Activated CD4-positive, CD25-positive, alpha-beta regulatory T cell (primary cell): ENCODE measurements around the gene LMNA.
"Not testable (repeated sequence)": the region's sequence is repeated elsewhere in the genome, so short reads cannot be mapped to it uniquely, and the experiment has no call there.

Source experiments
- DNase-seq, 4 experiments: peaks; one replicate each; lab custom pipeline; 2025; lab: John Stamatoyannopoulos, UW

Gene LMNA

DNA sequence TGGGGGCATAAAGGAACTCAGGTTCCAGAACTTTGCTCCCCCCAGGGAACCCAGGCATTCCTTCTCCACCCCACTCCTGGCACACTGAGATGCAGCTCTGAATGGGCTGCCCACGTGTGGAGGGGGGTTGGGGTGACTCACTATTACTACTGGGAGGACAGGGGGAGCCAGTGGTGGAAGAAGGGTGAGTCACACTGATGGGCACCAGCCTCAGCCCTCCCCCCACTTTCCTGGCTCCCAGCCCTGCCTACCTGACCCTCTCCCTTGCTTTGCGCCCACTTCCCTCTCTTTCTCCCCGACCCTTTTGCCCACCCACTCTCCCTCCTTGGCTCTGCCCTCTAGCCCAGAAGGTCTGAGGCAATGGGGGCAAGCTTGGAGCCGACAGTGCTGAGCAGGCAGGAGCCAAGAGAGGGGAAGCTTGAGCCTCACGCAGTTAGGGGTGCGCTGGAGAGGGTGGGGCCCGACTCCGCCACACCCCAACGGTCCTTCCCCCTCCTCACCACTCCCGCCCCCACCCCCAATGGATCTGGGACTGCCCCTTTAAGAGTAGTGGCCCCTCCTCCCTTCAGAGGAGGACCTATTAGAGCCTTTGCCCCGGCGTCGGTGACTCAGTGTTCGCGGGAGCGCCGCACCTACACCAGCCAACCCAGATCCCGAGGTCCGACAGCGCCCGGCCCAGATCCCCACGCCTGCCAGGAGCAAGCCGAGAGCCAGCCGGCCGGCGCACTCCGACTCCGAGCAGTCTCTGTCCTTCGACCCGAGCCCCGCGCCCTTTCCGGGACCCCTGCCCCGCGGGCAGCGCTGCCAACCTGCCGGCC is at the start of gene LMNA:
Gene LMNA (plus strand): TSS at position 611 of the 818 bp plus-strand sequence. CDS start 208 bp downstream, outside the sequence.
- peak; percentile 56 to 64 (median 57) for DNase-seq

DNA sequence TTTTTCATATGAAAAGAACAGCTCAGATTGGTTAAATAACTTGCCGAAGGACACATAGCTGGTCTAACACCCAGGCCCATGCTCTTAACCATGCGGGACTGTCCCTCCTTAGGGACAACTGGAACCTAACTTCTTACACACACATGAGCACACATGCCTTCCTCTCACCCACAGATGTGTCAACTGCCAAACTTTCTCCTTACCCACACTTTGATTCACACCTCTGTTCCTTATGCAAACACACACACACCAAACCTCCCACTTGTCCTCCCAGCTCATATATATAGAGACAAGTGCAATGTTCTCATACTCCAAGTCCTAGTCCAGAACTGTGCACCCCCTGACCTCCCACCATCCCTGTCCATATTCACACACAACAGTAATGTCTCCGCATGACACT is 49.3 kb upstream of the LMNA start:
- DNase-seq = no peak

DNA sequence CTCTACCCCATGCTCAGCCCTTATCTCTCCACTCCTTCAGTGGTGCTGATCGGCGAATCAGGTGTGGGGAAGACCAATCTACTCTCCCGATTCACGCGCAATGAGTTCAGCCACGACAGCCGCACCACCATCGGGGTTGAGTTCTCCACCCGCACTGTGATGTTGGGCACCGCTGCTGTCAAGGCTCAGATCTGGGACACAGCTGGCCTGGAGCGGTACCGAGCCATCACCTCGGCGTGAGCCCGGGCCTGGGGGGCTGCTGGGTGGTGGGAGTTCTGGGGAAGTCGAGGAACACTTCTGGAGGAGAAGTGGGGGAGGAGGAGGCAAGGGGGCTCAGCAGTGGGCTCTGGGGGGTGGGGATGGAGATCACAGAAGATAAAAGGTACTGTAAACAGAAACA is 48.6 kb upstream of the LMNA start:
- no peak for DNase-seq

DNA sequence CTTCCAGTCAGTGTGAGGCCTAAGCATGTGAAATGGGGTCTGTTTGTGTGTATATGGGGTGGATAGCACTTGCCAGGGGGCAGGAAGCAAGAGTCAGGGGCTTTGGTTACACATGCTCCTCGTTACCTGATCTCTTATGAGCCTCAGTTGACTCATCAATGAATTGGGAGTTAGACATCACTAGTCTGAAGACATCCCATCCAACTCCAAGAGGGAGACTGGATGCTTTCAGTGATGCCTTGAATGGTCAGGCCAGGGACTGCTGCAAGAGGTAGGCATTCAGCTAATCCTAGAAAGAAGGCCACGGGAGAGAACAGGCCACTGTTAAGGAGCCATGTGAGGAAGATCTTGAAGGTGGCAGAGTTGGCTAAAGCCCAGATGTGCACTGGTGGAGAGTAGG is 47.2 kb upstream of the LMNA start:
- no peak for DNase-seq

DNA sequence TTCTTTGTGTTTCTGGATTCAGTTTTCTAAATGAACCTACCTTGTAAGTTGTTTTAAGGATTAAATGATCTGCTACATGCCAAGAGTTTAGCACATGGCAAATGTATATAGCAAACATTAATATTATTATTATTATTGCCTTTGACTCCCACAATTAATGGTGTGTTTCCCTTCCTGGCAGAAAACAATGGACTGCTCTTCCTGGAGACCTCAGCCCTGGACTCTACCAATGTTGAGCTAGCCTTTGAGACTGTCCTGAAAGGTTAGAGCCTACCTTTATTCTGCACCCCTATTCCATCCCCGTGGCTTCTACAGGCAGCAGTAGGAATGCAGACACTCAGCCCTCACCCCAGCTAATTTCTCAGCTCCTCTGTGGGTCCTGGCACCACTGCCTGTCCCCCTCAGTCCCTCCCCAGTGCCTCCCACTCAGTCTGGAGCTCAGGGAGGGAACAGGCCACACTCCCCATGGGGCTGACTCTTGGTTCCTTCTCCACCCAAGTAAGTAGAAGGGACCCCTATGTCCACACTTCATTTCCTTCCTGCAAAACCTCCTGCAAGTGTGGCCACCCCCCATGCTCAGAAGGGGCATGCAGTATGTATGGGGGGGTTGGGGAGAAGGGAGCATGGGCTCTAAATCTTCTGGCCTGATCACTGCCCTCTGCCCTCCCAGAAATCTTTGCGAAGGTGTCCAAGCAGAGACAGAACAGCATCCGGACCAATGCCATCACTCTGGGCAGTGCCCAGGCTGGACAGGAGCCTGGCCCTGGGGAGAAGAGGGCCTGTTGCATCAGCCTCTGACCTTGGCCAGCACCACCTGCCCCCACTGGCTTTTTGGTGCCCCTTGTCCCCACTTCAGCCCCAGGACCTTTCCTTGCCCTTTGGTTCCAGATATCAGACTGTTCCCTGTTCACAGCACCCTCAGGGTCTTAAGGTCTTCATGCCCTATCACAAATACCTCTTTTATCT is 44.7 kb upstream of the LMNA start:
- no peak for DNase-seq

DNA sequence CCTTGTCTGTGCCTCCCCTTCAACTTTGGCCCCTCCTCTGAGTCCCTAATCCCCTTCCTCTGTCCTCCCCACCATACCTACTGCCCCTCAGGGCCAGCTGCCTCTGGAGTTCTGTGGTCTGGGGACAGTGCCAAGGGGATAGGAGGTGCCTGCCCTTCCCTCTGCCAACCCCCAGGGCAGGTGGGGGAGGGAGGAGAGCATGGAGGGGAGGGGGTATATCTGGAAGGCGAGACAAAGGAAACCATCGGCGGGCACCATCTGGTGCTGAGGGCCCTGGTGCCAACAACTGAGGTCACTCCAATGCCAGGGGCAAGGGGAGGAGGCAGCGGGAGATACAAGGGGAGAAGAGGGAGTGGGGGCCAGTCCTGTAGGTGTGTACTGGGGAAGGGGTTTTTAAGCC is 44.0 kb upstream of the LMNA start:
- DNase-seq = no peak

DNA sequence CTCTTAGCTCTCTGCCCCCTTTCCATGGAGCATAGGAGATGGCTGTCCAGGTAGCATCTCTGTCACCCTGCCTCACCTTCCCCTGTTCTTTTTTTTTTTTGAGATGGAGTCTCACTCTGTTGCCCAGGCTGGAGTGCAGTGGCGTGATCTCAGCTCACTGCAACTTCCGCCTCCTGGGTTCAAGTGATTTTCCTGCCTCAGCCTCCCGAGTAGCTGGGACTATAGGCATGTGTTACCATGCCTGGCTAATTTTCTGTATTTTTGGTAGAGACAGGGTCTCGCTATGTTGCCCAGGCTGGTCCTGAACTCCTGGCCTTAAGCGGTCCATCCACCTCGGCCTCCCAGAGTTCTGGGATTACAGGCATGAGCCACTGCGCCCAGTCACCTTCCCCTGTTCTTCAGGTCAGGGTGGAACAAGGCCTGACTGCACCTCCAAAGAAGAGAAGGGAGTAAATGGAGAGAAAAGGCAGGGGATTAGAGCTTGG is 43.1 kb upstream of the LMNA start:
- not testable (repeated sequence) for DNase-seq

DNA sequence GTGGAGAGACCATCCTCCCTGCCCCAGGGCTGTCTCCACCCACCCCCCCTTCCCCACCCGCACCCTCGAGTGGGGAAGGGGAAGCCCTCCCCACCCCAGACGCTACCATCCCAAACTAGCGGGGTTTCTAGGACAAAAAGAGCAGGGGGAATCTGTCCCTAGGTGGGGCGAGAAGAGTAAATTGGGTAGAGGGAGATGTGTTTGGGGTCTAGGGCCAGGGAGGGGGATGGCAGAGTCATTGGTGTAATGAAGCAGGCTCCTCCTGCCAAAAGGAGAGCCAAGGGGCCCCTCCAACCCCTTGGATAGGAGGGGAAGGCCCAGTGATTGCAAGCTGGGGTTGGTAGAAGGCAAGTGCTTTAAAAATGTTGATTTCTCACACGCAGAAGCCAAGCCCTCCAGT is 42.3 kb upstream of the LMNA start:
- no peak for DNase-seq

DNA sequence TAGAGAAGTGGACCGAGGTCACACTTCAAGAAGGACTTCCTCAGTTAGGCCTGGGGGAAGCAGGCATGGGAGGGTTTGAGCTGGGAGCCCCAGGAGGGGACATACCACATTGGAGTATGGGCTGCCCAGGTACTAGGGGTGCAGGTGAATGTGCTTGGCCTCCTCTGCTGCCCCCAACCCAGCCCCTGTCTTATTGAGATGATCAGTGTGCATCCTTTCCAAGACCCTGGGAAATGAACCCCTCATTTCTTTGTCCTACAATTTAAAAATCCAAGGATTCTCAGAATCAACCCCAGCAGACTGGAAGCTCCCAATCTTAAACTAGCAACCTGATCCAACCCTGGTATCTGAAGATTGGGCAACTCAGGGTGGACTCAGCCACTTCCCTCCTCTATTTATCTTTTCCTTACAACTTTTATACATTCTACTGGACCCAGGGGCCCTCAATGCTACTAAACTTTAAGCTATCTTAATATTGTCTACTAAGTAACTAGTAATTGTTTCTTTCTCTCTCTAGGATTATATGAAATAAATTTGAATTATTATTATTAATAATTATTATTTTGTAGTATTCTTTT is 41.3 kb upstream of the LMNA start:
- DNase-seq = no peak

DNA sequence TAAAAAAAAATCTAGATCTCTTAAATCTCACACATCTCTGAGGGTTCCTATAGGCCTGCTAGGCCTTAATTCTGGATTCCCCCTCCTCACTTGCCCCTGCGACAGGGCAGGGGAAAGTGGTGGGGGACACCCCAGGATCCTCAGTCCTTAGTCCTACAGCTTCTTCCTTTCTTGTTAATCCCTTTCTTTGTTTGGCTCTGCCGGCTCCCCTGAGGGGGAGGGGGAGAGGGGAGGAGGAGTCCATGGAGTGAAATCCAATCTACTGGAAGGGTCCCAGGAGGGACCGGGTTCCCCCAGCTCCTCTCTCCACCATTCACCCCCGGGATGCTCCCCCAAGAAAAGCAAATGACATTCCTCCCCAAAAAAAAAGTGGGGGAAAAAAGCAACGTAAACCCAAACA is 40.8 kb upstream of the LMNA start:
- no peak for DNase-seq

DNA sequence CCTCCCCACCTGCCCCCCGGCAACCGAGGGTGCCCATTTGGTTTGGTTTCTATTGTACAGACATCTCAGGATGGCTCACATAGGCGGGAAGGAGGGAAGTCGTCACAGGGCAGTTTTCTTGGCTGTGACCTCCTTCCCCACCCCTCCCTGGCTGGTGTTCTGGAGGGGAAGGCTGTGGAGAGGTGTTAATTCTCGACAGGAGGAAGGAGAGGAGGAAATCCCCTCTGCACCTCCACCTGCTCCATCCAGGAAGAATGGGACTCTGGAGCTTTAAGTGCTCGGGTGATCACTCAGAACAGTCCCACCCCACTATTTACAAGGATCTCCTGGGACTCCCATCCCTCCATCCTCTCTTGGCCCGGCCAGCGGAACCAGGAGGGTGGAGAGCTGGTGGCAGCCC is 39.9 kb upstream of the LMNA start:
- DNase-seq = no peak

DNA sequence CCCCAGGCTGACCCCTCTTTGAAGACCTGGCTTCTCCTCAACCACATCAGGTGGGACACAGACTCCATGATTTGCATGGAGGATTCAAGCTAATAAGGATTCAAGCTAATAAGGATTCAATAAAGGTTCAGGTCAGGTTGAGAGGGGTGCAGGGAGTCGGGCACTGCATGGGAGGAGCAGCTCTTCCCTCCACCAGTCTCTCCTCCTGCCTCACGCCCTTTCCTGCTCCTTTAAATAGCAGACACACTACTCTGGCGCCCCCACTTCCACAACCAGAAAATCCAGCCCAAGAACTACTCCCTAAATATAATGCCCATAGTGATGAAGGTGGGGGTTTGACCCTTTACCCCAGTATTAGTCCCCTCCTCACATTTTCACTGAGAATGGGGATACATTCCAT is 39.3 kb upstream of the LMNA start:
- no peak for DNase-seq

DNA sequence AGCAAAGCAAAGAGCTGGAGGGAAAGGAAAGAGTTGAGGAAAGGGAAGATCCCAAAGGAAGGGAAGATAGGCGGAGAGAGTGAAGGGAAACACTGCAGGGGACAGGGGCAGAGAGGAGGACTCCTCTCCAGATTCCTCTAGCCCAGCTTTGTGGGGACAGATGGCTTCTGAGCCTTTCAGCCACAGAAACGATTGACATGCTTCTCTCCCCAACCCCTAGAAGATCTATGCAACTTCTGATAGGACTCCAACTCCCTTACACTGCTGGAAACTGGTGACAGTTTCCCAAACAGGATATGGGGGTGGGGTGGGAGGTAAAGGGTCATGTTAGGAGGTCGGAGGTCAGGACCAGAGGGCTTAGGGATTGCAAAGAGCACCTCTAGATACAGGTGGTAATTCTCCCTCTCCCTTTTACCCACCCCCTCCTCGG is 38.7 kb upstream of the LMNA start:
- no peak for DNase-seq

DNA sequence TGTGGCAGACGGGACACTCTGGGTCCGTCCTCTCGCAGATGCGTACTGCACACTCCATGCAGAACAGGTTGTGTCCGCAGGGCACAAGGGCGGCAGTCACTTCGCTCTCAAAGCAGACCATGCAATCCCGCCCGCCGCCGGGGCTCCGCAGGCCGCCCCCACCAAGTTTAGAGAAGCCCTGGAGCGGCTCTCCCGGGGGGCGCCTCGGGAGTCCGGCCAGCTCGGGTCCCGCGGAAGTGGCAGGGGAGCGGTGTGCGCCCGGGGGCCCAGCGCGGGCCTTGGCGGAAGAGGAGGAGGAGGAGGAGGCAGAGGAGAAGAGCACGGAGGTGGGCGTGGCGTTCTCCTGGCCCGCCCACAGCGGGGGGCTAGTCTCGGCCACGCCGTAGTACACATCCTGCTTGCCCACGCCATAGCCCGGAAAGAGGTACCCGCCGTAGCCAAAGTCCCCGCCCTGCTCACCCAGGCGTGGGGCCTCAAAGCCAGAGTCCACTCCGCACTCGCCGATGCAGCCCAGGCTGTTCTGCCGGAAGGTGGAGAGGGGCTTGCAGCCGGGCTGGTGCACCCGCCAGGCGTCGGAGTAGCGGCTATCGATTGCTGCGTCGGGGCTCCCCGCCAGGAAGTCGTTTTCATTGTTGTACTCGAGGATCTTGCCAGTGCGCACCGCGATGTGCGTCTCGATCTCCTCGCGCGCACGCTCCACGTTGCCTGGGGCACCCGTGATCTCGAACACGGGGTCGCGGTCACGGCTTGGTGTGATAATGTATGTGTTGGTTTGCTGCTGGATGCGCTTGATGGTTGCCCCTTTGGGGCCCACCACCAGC is 37.7 kb upstream of the LMNA start:
- no peak for DNase-seq

DNA sequence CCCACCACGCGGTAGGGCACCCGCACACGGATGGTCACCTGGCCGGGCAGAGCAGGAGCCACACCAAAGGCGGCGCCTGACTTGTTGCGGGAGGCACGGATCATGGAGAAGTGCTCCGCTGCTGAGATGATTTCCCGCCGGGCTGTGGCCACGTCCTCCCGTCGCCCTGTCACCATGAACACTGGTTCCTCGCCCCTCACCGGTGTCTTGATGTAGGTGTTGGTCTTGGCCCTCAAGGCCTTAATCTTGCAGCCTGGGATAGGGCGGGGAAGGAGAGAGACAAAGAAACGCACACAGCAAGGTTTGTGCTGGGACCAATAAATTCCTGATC is 37.1 kb upstream of the LMNA start:
- DNase-seq = no peak

DNA sequence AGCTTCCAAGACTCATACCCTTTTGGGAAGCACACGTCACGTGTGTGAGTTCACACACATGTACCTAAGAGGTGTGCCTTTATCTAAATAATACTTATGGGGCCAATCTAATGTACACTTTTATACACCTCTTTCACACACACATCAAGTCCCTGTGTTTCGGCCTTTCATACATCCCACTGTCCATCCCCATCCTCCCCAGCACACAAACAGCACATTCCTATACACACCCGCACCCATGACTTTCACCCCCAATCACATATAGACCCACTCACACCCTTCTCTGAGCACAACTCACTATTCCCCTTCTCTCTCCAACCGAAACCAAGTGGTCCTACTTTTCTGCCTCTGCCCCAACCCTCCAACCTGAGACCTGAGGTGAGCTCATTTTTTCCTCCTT is 35.8 kb upstream of the LMNA start:
- DNase-seq = no peak

DNA sequence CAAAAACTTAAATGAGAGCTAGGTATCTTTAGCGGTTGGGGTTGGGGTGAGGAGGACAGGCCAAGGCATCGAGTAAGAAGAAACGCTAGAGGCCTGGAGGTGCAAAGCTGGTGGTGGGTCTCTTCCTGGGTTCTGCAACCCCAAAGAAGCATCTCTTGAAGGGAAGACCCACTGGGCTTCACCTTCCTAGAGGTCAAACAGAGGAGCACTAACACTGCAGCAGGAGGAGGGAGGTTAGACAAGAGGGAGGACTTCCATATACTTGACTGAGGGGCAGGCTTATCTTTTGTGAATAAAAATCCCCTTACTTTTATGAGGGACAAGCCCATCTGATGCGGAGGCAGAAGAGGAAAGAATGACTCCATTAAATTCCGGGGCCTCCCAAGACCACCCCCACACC is 34.7 kb upstream of the LMNA start:
- no peak for DNase-seq

DNA sequence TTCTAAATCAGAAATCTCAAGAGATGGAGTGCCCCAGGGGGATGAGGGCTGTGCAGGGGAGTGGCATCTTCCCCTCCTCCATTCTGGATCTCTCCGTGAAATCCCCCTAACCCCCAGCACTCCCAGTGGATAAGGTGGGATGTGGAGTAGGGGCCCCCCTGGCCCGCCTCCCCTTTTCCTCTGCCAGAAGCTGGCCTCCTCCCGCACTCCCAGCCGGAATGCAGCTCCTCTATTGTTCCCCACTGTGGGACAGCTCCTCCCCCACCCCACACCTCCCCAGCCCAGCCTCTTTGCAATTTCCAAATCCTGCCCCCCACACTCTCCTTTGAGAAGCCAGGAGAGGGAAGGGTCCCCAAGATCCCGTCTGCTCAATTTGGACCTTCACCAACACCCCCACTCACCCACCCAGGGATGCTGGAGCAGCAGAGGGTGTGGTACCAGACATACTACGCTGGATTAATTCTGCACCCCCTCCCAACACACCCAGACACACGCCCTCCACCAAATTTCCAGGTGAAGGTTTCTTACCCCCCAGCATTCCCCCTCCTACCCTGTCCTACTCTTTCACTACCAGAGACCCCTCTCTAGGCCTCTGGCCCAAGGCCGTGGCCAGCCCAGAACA is 34.2 kb upstream of the LMNA start:
- DNase-seq = no peak

DNA sequence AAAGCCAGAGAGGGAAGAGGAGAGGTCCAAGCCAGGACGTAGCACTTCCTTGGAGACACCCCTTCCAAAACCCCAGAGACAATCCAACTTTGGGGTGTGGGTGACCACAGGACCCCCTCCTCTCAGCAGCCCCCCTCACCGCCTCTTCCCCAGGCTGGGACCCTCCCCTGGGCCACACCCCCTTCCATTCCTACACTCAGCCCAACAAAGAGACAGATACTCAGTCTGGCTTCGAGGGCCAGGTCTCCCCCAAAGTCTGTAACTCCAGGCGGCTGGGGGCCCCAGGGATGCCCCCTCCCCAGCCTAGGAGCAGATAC is 33.7 kb upstream of the LMNA start:
- DNase-seq = no peak

DNA sequence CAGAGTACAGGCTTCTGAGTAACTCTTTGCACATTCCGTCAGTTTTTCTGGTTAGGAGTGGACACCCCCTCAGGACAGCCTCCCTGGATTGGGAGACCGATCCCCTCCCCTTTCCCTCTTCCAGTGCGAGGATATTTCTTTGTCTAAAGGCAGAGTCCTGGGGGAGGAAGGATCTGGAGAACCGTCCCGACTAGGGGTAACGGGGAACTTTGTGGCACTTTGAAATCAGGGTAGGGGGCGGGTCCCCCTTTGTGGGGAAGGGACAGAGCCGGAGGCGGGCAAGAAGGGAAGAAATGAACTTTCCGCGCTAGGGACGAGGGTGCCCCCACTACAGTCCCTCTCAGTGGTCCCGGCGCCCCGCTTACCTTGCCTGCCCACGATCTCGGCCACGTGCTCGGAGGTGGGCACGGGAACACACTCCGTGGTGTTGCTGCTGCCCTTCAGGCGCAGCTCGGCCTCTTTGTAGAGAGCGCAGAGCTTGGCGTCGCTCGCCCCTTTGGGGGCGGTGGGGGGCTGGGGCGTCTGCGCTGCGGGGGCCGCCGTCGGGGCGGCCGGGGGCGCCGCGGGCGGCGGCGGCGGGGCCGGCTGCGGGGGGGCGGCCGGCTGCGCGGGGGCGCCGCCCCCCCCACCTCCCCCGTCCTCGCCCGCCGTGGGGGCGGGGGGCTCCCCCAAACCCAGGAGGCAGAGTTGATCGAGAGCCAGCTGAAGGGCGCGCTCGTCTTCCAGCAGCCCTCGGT is 33.2 kb upstream of the LMNA start:
- no peak for DNase-seq

DNA sequence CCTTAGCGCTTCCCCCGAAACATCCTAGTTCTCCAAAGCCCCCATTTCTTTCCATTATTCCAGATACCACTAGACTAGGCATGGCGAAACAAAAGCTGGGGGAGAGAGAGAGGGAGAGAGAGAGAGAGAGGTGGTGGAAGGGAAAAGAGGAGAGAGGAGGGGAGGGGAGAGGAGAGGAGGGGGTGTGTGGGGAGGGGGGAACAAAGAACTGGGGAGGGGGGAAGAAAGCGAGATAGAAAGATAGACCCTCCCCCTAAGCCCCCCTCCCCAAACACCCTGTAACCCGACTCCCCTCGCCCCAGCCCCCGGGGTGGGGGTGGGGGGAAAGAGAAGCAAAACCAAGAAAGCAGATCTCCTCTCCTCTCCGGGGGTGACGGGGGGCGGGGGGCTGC is 32.6 kb upstream of the LMNA start:
- DNase-seq = no peak
